HTERT RPE-1 (cell line): ENCODE measurements around the gene ALDH1L2.
"Not testable (repeated sequence)": the region's sequence is repeated elsewhere in the genome, so short reads cannot be mapped to it uniquely, and the experiment has no call there.

Experiments used
- in situ Hi-C: fragments of 300-500 bp; cut with MboI; formaldehyde crosslinking; loops from 4 replicates; pipeline ENCODE4 v1.14.3; 2020; ENCODE audit warnings: low sequenced_read_pairs

Gene ALDH1L2

GRCh38 chr12:105084251-105085250 is at the start of gene ALDH1L2:
Gene ALDH1L2, minus strand, starts transcription at chr12:105084458. Its CDS starts 22 bp downstream, at chr12:105084436.
- in situ Hi-C loops, result no loop called here

- in situ Hi-C loops, result no loop called here
Observed at GRCh38 chr12:105120551-105120950, 36.3 kb upstream of the ALDH1L2 start.

- in situ Hi-C loops, result no loop called here
Observed at GRCh38 chr12:105116969-105117368, 32.7 kb upstream of the ALDH1L2 start.

- in situ Hi-C loops, result no loop called here
Observed at GRCh38 chr12:105113094-105113493, 28.8 kb upstream of the ALDH1L2 start.

GRCh38 chr12:105110851-105111250 is 26.6 kb upstream of the ALDH1L2 start:
- in situ Hi-C loops, result no loop called here

- in situ Hi-C loops, result no loop called here
Observed at GRCh38 chr12:105109465-105110212, 25.4 kb upstream of the ALDH1L2 start.

GRCh38 chr12:105107494-105108371 is 23.5 kb upstream of the ALDH1L2 start, which contains the start of gene WASHC4:
Gene WASHC4, plus strand, starts transcription at chr12:105107731. Its CDS starts 70 bp downstream, at chr12:105107801.
- in situ Hi-C loops, result no loop called here

GRCh38 chr12:105107171-105107493 is 22.9 kb upstream of the ALDH1L2 start:
- in situ Hi-C loops, result no loop called here

- in situ Hi-C loops, result no loop called here
Observed at GRCh38 chr12:105106621-105107020, 22.4 kb upstream of the ALDH1L2 start.

- in situ Hi-C loops, result no loop called here
Observed at GRCh38 chr12:105104762-105105161, 20.5 kb upstream of the ALDH1L2 start.

- in situ Hi-C loops, result no loop called here
Observed at GRCh38 chr12:105102673-105103072, 18.4 kb upstream of the ALDH1L2 start.

- in situ Hi-C loops, result no loop called here
Observed at GRCh38 chr12:105100998-105101397, 16.7 kb upstream of the ALDH1L2 start.

GRCh38 chr12:105100207-105100985 is 16.1 kb upstream of the ALDH1L2 start:
- in situ Hi-C loops, result no loop called here

GRCh38 chr12:105099356-105099755 is 15.1 kb upstream of the ALDH1L2 start:
- in situ Hi-C loops, result no loop called here

- in situ Hi-C loops, result not testable (repeated sequence)
Observed at GRCh38 chr12:105095338-105095737, 11.1 kb upstream of the ALDH1L2 start.

- in situ Hi-C loops, result no loop called here
Observed at GRCh38 chr12:105092336-105092735, 8.1 kb upstream of the ALDH1L2 start.

GRCh38 chr12:105091476-105092206 is 7.4 kb upstream of the ALDH1L2 start:
- in situ Hi-C loops, result no loop called here

GRCh38 chr12:105090361-105090760 is 6.1 kb upstream of the ALDH1L2 start:
- in situ Hi-C loops, result no loop called here

GRCh38 chr12:105089817-105090216 is 5.6 kb upstream of the ALDH1L2 start:
- in situ Hi-C loops, result no loop called here
